ENCODE measurements around the gene CLCN3.

GRCh38 chr4:169663402-169663801 is 43.0 kb downstream of the CLCN3 start:
- TF ChIP-seq CTCF (IDR thresholded peaks at IDR 0.05): no peak
- TF ChIP-seq EP300 (IDR thresholded peaks at IDR 0.05): no peak
- no peak for TF ChIP-seq POLR2A (IDR thresholded peaks at IDR 0.05)
